Ishikawa (cell line): Measurements from ENCODE around the gene LGSN.

ENCODE experiments used
- FOXM1 ChIP-seq: IDR thresholded peaks from 2 replicates; pipeline ENCODE4 v1.6.1; 2012; ENCODE audit warnings: low read depth, borderline replicate concordance
- TEAD4 ChIP-seq: IDR thresholded peaks from 2 replicates; pipeline ENCODE4 v1.6.1; 2012
- TF ChIP-seq, protein P1 (sequence below): IDR thresholded peaks from 2 replicates; pipeline ENCODE4 v1.6.1; 2012
- TF ChIP-seq, protein P2 (sequence below): IDR thresholded peaks from 2 replicates; pipeline ENCODE4 v1.6.1; 2012

DNA sequence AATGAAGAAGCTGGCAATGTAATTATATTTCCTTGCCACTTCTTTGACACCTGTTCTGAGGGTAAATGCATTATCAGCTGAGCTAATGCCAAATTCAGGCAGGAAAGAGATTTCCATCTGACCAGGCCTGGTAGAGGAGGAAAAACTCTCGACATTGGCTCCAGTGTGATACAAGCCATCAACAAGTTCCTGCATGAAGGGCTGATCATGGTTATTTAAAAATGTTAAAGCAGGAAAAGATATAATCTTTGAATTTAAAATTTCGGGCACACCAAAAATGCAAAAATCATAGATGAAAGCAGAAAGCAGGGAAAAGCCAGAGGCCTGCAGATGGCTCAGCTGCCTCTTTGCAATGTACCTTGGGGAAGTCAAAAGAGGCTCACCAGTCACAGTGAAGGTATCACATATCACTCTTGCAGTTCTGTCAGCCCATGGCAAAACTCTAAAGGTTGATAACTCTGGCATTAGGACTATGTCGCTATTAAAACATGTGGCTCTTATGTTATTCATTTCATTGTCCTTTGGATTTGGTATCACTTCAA lies 39.1 kb downstream of the LGSN start:
- TF ChIP-seq, protein P1, sequence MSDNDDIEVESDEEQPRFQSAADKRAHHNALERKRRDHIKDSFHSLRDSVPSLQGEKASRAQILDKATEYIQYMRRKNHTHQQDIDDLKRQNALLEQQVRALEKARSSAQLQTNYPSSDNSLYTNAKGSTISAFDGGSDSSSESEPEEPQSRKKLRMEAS = no peak
- TF ChIP-seq FOXM1 = no peak
- TF ChIP-seq, protein P2, sequence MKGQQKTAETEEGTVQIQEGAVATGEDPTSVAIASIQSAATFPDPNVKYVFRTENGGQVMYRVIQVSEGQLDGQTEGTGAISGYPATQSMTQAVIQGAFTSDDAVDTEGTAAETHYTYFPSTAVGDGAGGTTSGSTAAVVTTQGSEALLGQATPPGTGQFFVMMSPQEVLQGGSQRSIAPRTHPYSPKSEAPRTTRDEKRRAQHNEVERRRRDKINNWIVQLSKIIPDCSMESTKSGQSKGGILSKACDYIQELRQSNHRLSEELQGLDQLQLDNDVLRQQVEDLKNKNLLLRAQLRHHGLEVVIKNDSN = no peak
- TF ChIP-seq TEAD4 = no peak
